Islet of Langerhans (tissue), 1 donor: ENCODE results near the gene GALNTL6.
"Not testable (repeated sequence)": the region's sequence is repeated elsewhere in the genome, so short reads cannot be mapped to it uniquely, and the experiment has no call there.

Source experiments
- FAIRE-seq: peaks from one replicate; lab custom pipeline; 2011; peaks lifted over from hg19 to GRCh38; lab: Jason Lieb, UNC

Gene GALNTL6

GRCh38 chr4:172758586-172759340 lies 945.6 kb downstream of the GALNTL6 start:
- FAIRE-seq: no peak

GRCh38 chr4:172760512-172760911 lies 947.3 kb downstream of the GALNTL6 start:
- no peak for FAIRE-seq

- no peak for FAIRE-seq
These were observed 949.7 kb downstream of the GALNTL6 start for GRCh38 chr4:172762895-172763294.

- FAIRE-seq: no peak
These were observed 957.6 kb downstream of the GALNTL6 start for GRCh38 chr4:172770787-172771186.

GRCh38 chr4:172772781-172773180 lies 959.6 kb downstream of the GALNTL6 start:
- FAIRE-seq: no peak

GRCh38 chr4:172776203-172776861 lies 963.1 kb downstream of the GALNTL6 start:
- FAIRE-seq: no peak

GRCh38 chr4:172777729-172778431 lies 964.7 kb downstream of the GALNTL6 start:
- no peak for FAIRE-seq

- FAIRE-seq: no peak
These were observed 965.4 kb downstream of the GALNTL6 start for GRCh38 chr4:172778583-172778982.

GRCh38 chr4:172780566-172781081 lies 967.4 kb downstream of the GALNTL6 start:
- no peak for FAIRE-seq

GRCh38 chr4:172785613-172786012 lies 972.4 kb downstream of the GALNTL6 start:
- no peak for FAIRE-seq

- FAIRE-seq: no peak
These were observed 973.0 kb downstream of the GALNTL6 start for GRCh38 chr4:172786039-172786792.

GRCh38 chr4:172787111-172787510 lies 973.9 kb downstream of the GALNTL6 start:
- no peak for FAIRE-seq

GRCh38 chr4:172791841-172792240 lies 978.6 kb downstream of the GALNTL6 start:
- no peak for FAIRE-seq

GRCh38 chr4:172793565-172794306 lies 980.5 kb downstream of the GALNTL6 start:
- no peak for FAIRE-seq

- FAIRE-seq: no peak
These were observed 981.1 kb downstream of the GALNTL6 start for GRCh38 chr4:172794307-172794703.

- not testable (repeated sequence) for FAIRE-seq
These were observed 984.1 kb downstream of the GALNTL6 start for GRCh38 chr4:172797281-172797680.

- no peak for FAIRE-seq
These were observed 988.8 kb downstream of the GALNTL6 start for GRCh38 chr4:172802032-172802431.

- no peak for FAIRE-seq
These were observed 993.6 kb downstream of the GALNTL6 start for GRCh38 chr4:172806841-172807240.

GRCh38 chr4:172808196-172808595 lies 995.0 kb downstream of the GALNTL6 start:
- FAIRE-seq: no peak

GRCh38 chr4:172809319-172809718 lies 996.1 kb downstream of the GALNTL6 start:
- no peak for FAIRE-seq

GRCh38 chr4:172813359-172813923 lies 1000.2 kb downstream of the GALNTL6 start:
- no peak for FAIRE-seq
